ENCODE measurements around the gene GPR176. TPM values are rescaled to one million over a fixed set of nuclear protein-coding genes. Genes with fewer than 3 reads are reported as not detected.
"Not testable (repeated sequence)": the region's sequence is repeated elsewhere in the genome, so short reads cannot be mapped to it uniquely, and the experiment has no call there.

Gene GPR176
- total RNA-seq, 8 experiments from 2014 or later = 7.5 to 48.8 (median 14.0) TPM

DNA sequence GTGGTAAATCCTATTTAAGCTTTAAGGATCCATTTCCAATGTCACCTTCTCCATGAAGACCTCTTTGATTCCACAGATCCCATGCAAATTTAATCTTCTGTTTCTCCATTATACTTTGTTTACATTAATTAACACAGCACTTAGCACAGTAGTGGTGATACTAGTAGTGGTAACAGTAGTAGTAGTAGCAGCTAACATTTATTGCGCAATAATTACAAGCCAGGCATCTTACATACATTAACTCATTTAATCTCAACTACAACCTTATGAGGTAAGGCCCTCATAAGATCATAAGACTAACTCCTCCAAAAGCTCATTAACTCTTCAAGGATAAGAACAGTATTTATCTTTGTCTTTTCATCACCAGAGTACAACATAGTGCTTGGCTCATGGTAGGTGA lies 82.6 kb downstream of the GPR176 start:
- ATAC-seq (replicated peaks in 6 of 8) = no peak
- H3K4me1 ChIP-seq (replicated peaks in 1 of 2) = peaks cover 0 to 4% of the 10 kb centered on the region in 2 donors
- WGBS, 10 experiments = 100% methylated on average over 1 of the region's 1 CpG; no CpG with 5 or more reads in 5 of the 10 experiments
- no peak overlapping the region for H3K27ac ChIP-seq
- no peak overlapping the region for H3K4me3 ChIP-seq
- in situ Hi-C loops (cut with MboI; ENCODE audit: low pct_unique_long_range_greater_than_20kb in 2 of 9, low sequenced_read_pairs in 9 of 9, unreplicated experiment in 9 of 9) = no loop called here

DNA sequence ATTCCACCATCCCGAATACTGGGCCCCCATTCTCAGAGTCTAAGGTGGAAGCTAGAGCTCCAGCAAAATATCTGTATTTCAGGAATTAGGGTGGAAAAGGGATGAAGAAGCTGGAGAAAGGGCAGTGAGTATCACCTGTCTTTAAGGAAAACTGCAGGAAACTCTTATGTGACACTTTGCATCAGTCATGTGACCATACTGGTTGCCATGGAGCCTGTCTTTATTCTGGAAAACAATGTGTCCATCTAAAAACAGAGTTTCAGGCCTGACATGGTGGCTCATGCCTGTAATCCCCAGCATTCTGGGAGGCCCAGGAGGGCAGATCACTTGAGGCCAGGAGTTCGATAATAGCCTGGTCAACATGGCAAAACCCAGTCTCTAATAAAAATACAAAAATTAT lies 84.5 kb downstream of the GPR176 start:
- peak in 1 of 8 experiments; percentile 12 for ATAC-seq (replicated peaks in 6 of 8)

DNA sequence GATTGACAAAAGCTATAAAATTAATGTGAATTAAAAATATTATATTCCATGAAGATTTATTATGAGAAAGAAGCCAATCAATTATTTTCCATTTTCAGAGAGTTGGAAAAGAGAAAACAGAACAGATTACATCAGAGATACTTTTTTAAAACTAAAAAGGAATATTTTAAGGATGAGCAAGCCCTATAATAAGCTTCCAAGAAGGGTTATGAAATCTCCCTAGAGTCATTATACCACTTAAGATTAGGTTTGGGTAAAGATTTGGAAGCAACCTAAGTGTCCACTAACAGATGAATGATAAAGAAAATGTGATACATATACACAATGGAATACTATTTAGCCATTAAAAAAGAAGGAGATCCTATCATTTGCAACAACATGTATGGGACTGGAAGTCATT lies 85.8 kb downstream of the GPR176 start:
- H3K4me1 ChIP-seq (replicated peaks in 1 of 2) = peaks cover 0 to 4% of the 10 kb centered on the region in 2 donors
- no peak overlapping the region for H3K27ac ChIP-seq
- ATAC-seq (replicated peaks in 6 of 8) = no peak
- in situ Hi-C loops (cut with MboI; ENCODE audit: low pct_unique_long_range_greater_than_20kb in 2 of 9, low sequenced_read_pairs in 9 of 9, unreplicated experiment in 9 of 9) = no loop called here
- no peak overlapping the region for H3K4me3 ChIP-seq

More for the DNA sequence above, 84.5 kb downstream of the GPR176 start:
- WGBS, 10 experiments = 88 to 100% (median 100%) methylated on average over 1 to 2 of the region's 2 CpGs; no CpG with 5 or more reads in 2 of the 10 experiments
- no peak overlapping the region for H3K4me3 ChIP-seq
- in situ Hi-C loops (cut with MboI; ENCODE audit: low pct_unique_long_range_greater_than_20kb in 2 of 9, low sequenced_read_pairs in 9 of 9, unreplicated experiment in 9 of 9) = no loop called here
- H3K27ac ChIP-seq = no peak overlapping the region
- peaks cover 0 to 4% of the 10 kb centered on the region in 2 donors for H3K4me1 ChIP-seq (replicated peaks in 1 of 2)

DNA sequence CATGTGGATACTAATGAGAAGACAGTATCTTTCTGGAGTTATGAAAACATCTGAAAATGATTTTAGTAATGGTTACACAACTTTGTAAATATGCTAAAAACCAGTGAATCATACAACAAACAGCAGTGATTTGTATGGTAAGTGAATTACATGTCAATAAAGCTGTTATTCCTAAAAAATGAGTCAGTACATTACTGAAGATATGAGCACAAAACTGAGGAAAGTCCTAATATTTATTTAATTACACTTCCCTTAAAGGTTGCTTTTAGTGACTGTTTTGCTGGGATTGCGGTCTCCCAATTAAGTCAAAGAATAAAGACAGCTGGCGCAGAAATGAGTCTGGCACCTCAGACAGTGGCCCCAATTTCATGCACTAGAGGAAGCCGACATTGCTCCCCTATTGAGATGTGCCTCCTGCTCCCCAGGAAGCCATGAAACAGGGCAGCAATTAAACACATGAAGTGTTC lies 86.5 kb downstream of the GPR176 start:
- in situ Hi-C loops (cut with MboI; ENCODE audit: low pct_unique_long_range_greater_than_20kb in 2 of 9, low sequenced_read_pairs in 9 of 9, unreplicated experiment in 9 of 9) = no loop called here
- H3K4me3 ChIP-seq = no peak overlapping the region
- 9 to 100% (median 90%) methylated on average over 2 to 3 of the region's 3 CpGs; no CpG with 5 or more reads in 4 of the 10 experiments for whole genome bisulfite sequencing, 10 experiments
- peak in 3 of 8 experiments; percentile 76 to 94 (median 88) for ATAC-seq (replicated peaks in 6 of 8)
- peaks cover 0 to 4% of the 10 kb centered on the region in 2 donors for H3K4me1 ChIP-seq (replicated peaks in 1 of 2)
- no peak overlapping the region for H3K27ac ChIP-seq

DNA sequence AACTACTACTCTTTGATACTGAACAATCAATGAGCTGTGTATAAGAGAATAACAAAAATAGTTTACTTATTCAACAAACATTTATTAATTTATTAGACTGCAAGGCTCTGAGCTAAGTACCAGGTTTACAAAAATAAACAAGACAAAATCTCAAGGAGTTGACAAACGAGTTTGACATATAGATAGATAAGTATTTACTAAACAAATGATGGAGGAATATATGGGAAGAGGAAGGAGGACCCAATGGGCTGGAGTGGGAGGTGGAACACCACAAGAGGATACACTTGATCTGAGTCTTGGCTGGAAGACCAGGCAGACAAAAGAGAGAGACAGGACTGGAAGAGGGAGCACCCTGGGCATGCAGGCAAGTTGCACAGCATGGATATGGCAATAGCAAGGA lies 89.9 kb downstream of the GPR176 start:
- WGBS, 10 experiments = 30 to 85% (median 60%) methylated on average over 1 of the region's 1 CpG; no CpG with 5 or more reads in 1 of the 10 experiments
- H3K4me1 ChIP-seq (replicated peaks in 1 of 2) = peaks cover 0 to 6% of the 10 kb centered on the region in 2 donors

DNA sequence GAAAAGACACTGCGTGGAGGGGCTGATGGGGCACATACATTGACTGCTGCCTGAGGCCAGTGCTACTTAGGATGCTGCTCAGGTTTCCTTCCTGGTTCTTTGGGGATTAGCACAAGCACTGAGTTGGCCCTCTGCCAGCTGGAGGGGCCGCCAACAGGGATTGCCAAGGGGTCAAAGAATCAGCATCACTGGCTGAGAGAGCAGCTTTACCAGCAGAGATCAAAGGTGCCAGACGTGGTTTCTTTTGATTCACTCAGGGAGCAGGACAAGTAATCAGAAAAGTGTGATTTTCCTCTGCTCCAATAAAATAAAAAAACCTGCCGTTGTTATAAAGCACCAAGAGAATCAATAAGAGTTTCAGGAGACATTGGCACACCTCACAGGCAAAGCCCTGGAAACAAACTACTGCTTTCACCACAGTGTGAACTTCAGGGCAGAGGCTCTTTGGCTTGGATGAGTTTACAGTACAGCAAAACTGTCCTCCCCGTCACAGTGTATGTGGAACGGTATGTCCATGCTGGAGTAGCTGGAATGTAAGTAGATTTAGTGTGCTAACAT lies 91.6 kb downstream of the GPR176 start:
- WGBS, 10 experiments = 61 to 94% (median 74%) methylated on average over 2 to 5 of the region's 6 CpGs; no CpG with 5 or more reads in 1 of the 10 experiments
- ATAC-seq (replicated peaks in 6 of 8) = peak in 4 of 8 experiments; percentile 43 to 93 (median 66)

More for the DNA sequence above, 89.9 kb downstream of the GPR176 start:
- no peak for ATAC-seq (replicated peaks in 6 of 8)
- H3K4me3 ChIP-seq = no peak overlapping the region
- H3K27ac ChIP-seq = no peak overlapping the region
- in situ Hi-C loops (cut with MboI; ENCODE audit: low pct_unique_long_range_greater_than_20kb in 2 of 9, low sequenced_read_pairs in 9 of 9, unreplicated experiment in 9 of 9) = no loop called here

DNA sequence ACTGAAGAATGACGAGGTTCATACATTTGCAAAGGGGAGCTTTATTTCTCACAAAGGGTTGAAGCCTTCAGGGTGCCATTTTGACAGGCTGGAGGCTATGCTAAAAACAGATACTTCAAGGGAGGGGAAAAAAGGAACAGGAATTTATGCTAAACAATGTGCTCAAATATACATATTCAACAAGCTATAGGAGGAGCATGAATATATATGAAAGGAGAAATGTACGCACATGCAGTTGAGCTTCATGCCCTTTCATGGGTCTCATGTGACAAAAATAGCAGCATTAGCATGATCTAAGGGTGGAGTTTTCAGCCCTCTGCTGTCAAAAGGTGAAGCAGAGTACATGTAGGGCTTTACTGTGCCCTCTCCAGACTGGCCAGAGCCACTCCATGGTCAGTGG lies 93.1 kb downstream of the GPR176 start:
- ATAC-seq (replicated peaks in 6 of 8) = peak in 4 of 8 experiments; percentile 29 to 94 (median 90)
- H3K4me1 ChIP-seq (replicated peaks in 1 of 2) = peaks cover 0 to 9% of the 10 kb centered on the region in 2 donors
- no peak overlapping the region for H3K27ac ChIP-seq
- in situ Hi-C loops (cut with MboI; ENCODE audit: low pct_unique_long_range_greater_than_20kb in 2 of 9, low sequenced_read_pairs in 9 of 9, unreplicated experiment in 9 of 9) = no loop called here
- no peak overlapping the region for H3K4me3 ChIP-seq
- WGBS, 10 experiments = 0 to 100% (median 49%) methylated on average over 1 to 2 of the region's 2 CpGs; no CpG with 5 or more reads in 2 of the 10 experiments

More for the DNA sequence above, 91.6 kb downstream of the GPR176 start:
- H3K27ac ChIP-seq = no peak overlapping the region
- peaks cover 0 to 6% of the 10 kb centered on the region in 2 donors for H3K4me1 ChIP-seq (replicated peaks in 1 of 2)
- in situ Hi-C loops (cut with MboI; ENCODE audit: low pct_unique_long_range_greater_than_20kb in 2 of 9, low sequenced_read_pairs in 9 of 9, unreplicated experiment in 9 of 9) = no loop called here
- H3K4me3 ChIP-seq = no peak overlapping the region

DNA sequence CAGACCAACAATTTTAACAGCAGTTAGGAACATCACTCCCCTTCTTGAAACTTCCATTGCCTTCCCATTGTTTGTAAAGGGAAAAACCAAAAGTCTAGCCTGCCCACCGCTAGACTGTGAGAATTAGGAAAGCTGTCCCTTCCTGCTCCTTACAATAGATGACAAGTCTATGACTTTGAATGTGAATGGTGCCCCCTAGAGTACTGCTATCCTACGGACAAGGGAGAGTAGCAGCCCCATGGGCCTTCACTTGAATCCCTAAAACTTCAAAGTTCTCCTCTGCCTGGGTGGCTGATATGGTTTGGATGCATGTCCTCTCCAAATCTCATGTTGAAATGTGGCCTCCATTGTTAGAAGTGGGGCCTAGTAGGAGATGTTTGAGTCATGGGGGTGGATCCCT lies 96.4 kb downstream of the GPR176 start:
- Histone ChIP-seq H3K4me1 (replicated peaks in 1 of 2) (peaks cover 31 to 41% of the 10 kb centered on the region in 2 donors), H3K27ac (no peak overlapping the region), H3K4me3 (no peak overlapping the region)
- ATAC-seq (replicated peaks in 6 of 8) = no peak
- WGBS, 10 experiments = 50 to 100% (median 83%) methylated on average over 1 to 2 of the region's 2 CpGs; no CpG with 5 or more reads in 5 of the 10 experiments
- in situ Hi-C loops (cut with MboI; ENCODE audit: low pct_unique_long_range_greater_than_20kb in 2 of 9, low sequenced_read_pairs in 9 of 9, unreplicated experiment in 9 of 9) = loop anchor here in 2 of 9 experiments (25.0 kb wide), 2 partner anchors 89 to 189 kb away; partner anchors contain the start of gene GPR176 (in 1 of the 2)

DNA sequence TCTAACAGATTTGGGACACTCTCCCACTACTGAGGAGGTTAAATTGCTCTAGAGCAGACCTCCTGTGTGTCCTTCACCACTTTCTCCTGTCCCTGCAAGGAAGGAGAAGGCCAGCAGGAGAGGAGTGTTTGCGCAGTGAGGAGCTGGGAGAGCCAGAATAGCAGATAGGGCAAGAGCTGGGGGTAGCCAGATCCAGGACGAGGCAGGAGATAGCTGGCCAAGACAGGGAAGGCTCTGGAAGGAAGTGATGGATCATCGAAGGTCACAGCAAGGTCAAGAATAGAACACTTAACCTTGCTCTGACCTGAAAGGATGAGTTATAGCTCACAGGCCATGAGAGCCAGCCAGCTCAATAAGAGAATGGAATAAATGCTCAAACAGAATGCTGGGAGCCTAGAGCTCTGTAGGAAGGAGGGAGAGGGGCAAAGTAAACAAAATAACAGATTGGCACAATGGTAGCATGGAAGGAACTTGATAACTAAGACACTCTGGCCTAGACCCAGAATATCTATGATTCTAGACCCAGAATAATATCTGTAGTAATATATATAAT lies 99.9 kb downstream of the GPR176 start:
- ATAC-seq (replicated peaks in 6 of 8) = peak in 6 of 8 experiments; percentile 23 to 92 (median 86)
- H3K27ac ChIP-seq = peak overlapping the region; percentile 68 to 75
- WGBS, 10 experiments = 6 to 83% (median 50%) methylated on average over 1 to 3 of the region's 3 CpGs; no CpG with 5 or more reads in 2 of the 10 experiments
- no peak overlapping the region for H3K4me3 ChIP-seq
- H3K4me1 ChIP-seq (replicated peaks in 1 of 2) = peaks cover 34 to 37% of the 10 kb centered on the region in 2 donors
- in situ Hi-C loops (cut with MboI; ENCODE audit: low pct_unique_long_range_greater_than_20kb in 2 of 9, low sequenced_read_pairs in 9 of 9, unreplicated experiment in 9 of 9) = loop anchor here in 2 of 9 experiments (25.0 kb wide), 2 partner anchors 92 to 192 kb away; partner anchors contain the start of gene GPR176 (in 1 of the 2)

DNA sequence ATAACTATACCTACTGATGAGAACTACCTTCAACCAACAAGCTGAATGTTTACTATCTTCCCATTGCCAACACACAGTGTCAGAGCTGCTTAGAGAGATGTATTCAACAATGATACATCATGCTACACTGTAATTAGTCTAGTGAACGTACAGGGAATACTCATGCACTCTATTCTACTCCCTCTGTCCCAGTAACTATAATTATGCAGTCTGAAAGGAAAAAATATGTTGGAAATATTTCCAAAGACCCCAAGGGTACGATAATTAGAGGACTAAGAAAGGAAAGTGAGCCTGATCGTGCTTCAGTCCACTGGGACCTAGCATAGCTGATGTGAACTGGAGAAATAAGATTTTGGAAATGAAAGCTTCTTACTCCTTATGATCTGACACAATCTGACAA lies 100.5 kb downstream of the GPR176 start:
- peak in 5 of 8 experiments; percentile 29 to 58 (median 46) for ATAC-seq (replicated peaks in 6 of 8)
- no peak overlapping the region for H3K4me3 ChIP-seq
- H3K27ac ChIP-seq = peak overlapping the region; percentile 68 to 75
- WGBS, 10 experiments = 64 to 93% (median 86%) methylated on average over 2 to 3 of the region's 3 CpGs; no CpG with 5 or more reads in 1 of the 10 experiments
- in situ Hi-C loops (cut with MboI; ENCODE audit: low pct_unique_long_range_greater_than_20kb in 2 of 9, low sequenced_read_pairs in 9 of 9, unreplicated experiment in 9 of 9) = loop anchor here in 2 of 9 experiments (25.0 kb wide), 2 partner anchors 93 to 193 kb away; partner anchors contain the start of gene GPR176 (in 1 of the 2)
- peaks cover 34 to 37% of the 10 kb centered on the region in 2 donors for H3K4me1 ChIP-seq (replicated peaks in 1 of 2)

DNA sequence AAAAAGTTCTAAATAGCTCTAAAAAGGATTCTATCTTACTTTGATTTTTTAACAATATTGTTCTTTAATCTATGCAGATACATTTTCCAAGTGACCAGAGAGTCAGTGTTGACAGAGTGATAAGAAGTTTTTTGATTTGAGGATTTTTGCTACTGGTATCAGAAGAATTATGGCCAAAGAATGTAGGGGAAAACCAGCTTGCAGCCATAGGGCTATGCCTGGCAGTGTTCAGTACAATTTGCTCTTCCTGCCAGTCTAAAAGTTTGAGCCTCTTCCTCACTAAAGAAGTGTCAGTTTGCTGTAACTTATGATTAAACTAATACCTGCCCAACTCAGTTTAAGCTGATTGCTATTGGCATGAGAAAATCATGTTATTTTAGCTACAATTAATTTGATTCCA lies 102.2 kb downstream of the GPR176 start:
- in situ Hi-C loops (cut with MboI; ENCODE audit: low pct_unique_long_range_greater_than_20kb in 2 of 9, low sequenced_read_pairs in 9 of 9, unreplicated experiment in 9 of 9) = loop anchor here in 2 of 9 experiments (25.0 kb wide), 2 partner anchors 94 to 194 kb away; partner anchors contain the start of gene GPR176 (in 1 of the 2)
- no peak overlapping the region for H3K4me3 ChIP-seq
- no peak for ATAC-seq (replicated peaks in 6 of 8)
- no peak overlapping the region for H3K27ac ChIP-seq
- peaks cover 34 to 37% of the 10 kb centered on the region in 2 donors for H3K4me1 ChIP-seq (replicated peaks in 1 of 2)

DNA sequence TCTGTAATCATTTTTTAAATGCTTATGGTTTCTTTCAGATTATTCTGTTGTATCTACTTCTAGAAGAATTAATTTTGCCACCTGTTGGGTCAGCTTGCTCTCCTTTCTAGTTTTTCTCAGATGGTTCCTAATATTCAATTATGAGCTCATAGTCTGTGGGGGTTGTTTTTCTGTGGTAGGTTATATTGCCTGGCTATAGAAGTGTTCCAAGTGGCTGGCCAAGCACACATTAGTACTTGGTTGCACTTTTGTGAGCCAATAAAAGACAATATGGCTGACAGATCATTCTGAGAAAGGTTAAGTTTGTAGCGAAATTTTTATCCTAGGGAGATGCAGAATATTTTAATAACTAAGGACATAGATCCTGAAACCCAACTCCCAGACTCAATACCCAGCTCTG lies 105.6 kb downstream of the GPR176 start:
- H3K4me1 ChIP-seq (replicated peaks in 1 of 2) = peaks cover 10% of the 10 kb centered on the region in 2 donors
- no peak overlapping the region for H3K27ac ChIP-seq
- 71 to 100% (median 86%) methylated on average over 1 of the region's 1 CpG; no CpG with 5 or more reads in 3 of the 10 experiments for WGBS, 10 experiments
- ATAC-seq (replicated peaks in 6 of 8) = no peak
- in situ Hi-C loops (cut with MboI; ENCODE audit: low pct_unique_long_range_greater_than_20kb in 2 of 9, low sequenced_read_pairs in 9 of 9, unreplicated experiment in 9 of 9) = loop anchor here in 2 of 9 experiments (25.0 kb wide), 2 partner anchors 98 to 198 kb away; partner anchors contain the start of gene GPR176 (in 1 of the 2)
- H3K4me3 ChIP-seq = no peak overlapping the region

DNA sequence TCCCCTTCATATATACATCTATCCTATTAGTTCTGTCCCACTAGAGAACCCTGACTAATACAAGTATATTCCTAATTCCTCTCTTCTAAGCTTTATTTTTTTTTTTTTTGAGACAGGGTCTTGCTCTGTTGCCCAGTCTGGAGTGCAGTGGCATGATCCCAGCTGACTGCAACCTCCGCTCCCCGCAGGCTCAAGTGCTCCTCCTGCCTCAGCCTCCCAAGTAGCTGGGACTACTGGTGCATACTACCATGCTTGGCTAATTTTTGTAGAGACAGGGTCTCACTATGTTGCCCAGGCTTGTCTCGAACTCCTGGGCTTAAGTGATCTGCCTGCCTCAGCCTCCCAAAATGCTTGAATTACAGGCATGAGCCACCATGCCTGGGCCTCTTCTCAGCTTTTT lies 107.4 kb downstream of the GPR176 start:
- ATAC-seq (replicated peaks in 6 of 8); H3K4me3 ChIP-seq; H3K4me1 ChIP-seq (replicated peaks in 1 of 2); H3K27ac ChIP-seq: not testable (repeated sequence)
- WGBS, 10 experiments = 87 to 100% (median 95%) methylated on average over 1 to 3 of the region's 3 CpGs; no CpG with 5 or more reads in 4 of the 10 experiments
- in situ Hi-C loops (cut with MboI; ENCODE audit: low pct_unique_long_range_greater_than_20kb in 2 of 9, low sequenced_read_pairs in 9 of 9, unreplicated experiment in 9 of 9) = loop anchor here in 2 of 9 experiments (25.0 kb wide), 2 partner anchors 100 to 200 kb away; partner anchors contain the start of gene GPR176 (in 1 of the 2)

Data from motor neuron (in vitro differentiated cells).